Measurements from ENCODE around the gene C2orf76.

Gene C2orf76

DNA sequence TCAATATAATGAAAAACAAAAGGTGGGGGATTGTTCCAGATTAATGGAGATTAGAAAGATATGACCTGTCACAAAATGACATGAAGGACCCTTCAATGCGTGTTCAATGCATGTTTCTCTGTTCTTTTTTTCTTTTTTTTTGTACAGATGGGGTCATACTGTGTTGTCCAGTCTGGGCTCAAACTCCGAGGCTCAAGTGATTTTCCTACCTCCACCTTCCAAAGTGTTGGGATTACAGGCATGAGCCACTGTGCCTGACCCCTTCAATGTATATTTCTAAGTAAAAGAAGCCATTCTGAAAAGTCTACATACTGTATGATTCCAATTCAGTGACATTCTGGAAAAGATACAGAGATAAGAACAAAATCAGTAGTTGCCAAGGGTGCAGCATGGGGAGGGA is 32.8 kb downstream of the C2orf76 start:
- DNase-seq, result no peak

DNA sequence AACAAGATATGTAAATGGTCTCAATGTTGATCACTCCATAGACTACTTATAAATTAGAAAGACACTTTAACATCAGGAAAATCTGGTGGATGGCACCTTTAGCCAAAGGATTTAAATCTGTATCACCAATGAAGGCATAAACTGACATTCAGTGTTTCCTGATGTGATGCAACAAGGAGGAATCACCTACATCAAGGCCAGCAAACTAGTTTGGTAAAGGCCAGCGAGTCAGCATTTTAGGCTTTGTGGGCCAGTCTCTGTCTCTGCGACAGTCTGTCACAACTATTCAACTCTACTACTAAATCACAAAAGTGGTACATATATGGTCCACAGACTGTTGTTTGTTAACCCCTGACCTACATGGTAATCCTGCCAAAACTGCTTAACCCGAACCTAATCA is 33.3 kb downstream of the C2orf76 start:
- DNase-seq, result no peak

DNA sequence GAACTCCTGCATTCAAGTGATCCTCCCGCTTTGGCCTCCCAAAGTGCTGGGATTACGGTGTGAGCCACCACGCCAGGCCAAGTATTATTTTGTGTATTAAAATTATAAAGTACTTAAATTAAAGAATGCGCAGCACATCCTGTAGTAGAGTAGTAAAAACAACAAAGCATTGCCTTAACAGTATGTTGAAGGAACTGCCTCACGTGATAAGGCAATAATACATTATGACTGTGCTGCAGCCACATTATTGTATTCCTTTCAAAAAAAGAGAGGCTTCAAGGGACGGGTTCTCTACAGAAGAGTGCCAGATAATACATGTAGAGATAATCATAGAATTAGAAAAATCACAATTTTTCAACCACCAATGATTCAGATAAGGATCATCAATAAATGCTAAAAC is 33.7 kb downstream of the C2orf76 start:
- DNase-seq, result no peak

DNA sequence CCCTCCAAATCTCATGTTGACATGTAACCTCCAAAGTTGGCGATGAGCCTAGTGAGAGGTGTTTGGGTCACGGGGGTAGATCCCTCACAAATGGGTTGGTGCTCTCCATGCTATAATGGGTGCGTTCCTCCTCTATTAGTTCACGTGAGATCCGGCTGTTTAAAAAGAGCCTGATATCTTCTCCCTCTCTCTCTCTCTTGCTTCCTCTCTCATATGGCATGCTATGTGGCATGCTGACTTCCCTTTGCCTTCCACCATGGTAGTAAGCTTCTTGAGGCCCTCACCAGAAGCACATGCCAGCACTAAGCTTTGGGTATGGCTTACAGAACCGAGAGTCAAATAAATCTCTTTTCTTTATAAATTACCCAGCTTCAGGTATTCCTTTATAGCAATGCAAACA is 39.2 kb downstream of the C2orf76 start:
- DNase-seq, result no peak

DNA sequence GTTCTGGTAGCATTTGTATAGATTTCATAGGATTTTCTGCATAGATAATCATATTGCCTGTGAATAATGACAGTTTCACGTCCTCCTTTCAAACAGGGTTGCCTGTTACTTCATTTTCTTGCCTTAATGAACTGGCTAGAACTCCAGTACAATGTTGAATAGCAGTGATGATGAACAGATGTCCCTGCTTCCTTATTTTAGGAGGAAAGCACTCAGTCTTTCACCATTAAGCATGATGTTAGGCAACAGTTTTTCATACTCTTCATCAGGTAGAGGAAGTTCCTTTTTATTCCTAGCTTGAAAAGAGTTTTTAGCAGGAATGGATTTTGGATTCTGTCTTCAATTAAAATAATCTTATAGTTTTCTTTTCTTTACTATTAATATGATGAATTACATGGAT is 39.7 kb downstream of the C2orf76 start:
- DNase-seq, result no peak

DNA sequence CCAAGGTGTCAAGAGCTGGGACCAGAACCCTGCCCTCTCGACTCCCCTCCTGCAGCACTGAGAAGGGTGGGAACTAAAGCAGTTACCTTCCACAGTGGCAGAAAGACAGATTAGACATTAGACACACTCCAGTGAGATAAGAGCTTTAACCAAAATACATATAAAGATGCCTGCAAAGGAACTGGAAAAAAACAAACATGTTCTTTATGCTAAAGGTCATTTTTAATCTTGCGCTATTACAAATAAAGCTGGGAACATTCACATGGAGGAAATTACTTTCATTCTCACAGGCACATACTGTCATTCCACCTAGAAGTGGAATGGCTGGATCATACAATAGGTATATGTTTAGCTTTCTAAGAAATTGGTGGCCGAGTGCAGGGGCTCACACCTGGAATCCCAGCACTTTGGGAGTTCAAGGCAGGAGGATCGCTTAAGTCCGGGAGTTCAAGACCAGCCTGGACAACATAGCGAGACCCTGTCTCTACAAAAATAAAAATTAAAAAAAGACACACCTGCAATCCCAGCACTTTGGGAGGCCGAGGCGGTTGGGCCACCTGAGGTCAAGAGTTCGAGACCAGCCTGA is 41.9 kb downstream of the C2orf76 start:
- DNase-seq, result no peak

DNA sequence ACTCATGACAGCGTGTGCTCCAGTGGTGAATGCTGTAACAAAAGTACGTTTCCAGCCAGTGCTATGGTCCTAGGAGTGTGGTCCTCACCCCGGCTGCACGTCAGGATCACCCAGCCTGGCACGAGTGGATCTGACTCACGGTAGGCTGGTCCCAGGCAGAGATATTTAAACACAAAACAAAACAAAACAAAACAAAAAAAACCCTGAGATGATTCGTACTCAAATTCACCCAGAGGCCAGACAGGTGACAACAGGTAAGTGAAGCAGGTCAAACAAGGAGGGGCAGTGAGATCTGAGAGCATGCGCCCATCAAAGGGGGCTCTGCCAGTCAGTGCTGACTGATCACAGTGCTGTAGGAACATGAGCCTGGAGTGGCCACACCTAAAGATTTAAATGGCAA is 43.2 kb downstream of the C2orf76 start:
- DNase-seq, result no peak

DNA sequence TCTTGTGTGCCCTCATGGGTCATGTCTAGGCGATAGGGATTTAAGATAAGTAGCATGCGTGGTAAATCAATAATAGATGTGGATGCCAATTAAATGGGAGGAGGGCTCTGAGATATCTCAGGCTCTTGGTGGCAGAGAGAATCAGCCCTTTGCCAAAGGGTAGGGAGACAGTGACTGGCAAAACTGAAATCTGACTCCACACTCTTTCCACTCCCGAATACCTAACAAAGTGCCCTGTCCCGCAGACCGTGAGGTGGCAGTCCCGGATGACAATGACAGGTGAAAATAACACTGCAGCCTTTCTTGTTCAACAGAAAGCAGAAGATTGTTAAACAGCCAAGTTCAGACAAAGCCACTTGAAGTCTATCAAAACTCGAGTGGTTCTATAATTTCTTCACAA is 47.0 kb downstream of the C2orf76 start:
- no peak for DNase-seq

DNA sequence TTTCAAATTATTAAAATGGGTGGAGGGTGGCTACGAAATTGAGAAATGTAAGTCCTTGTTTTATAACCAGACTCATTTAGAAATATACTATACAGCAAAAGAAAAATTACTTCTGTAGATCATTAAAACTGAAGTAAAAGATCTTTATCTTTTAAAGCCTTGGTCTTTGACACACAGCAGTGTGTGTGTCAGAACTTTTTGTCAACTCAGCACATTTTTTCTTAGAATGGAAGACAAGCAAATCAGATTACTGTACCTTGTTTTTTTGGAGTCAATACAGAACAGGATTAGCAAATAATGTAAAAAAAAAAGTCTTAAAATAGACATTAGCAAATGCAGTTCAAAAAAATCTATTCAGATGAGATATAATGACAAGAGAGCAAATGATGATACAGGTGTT is 49.1 kb downstream of the C2orf76 start:
- DNase-seq, result no peak

DNA sequence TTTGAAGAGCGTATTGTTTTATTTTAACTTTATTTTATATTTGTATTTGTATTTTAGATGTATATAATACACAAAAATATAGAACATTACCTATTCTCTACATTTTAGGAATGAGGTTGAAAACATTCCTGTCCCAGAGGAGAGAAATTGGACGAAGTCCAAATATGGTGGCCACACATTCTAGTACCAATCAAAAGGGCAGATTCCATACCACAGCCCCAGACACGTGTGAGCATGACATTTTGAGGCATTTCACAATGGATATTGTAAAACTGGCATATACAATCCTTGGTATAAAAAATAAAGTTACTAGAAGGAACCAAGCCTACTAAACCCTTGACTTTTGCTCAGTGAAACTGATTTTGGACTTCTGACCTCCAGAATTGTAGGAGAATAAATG is 50.6 kb downstream of the C2orf76 start:
- no peak for DNase-seq

DNA sequence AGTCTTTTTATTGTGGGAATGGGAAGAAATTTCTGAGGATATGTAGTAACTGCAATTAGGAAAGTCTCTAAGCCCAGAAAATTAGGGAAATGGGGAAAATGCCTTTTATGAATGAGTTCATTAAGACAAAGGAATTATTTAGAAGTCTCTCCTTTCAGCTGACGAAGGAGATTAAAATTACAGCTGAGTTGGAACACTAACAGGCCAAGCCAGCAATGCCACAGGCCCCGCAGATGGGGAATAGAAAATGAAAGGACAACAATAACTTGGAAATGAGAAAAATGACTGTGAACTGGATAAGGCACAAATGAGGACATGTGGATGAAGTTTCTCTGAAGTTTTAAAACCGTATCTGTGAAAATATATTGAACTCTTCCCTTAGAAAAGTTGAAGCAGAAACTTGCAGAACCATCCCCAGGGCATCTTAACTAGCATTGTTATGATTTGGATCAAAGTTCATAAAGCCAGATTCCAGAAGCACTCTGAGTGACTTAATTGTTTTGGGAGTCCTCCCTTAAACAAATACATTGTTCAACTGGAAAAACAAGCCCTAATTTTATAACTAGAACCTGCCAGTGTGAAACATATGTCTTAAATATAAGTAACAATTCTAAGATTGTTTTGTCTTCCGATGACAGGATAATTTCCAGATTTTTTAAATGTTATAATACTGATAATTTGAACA is 51.3 kb downstream of the C2orf76 start:
- DNase-seq, result no peak

DNA sequence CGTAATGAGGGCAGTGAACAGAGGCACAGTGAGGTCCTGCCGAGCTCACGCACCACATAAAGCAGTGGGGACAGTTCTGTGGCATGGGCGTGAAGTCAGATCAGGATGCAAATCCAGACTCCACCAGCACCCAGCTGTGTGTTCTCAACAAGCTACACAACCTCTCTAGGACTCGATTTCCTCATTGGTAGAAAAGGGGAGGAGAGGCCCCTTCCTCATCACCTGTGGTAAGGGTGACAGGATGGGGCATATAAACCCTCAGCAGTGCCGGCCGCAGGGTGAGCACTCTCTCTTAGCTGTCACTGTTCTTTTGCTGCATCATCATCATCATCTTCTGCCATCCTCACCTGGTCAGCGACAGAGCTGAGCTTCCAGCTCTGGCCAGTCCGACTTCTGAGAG is 54.8 kb downstream of the C2orf76 start:
- no peak for DNase-seq

DNA sequence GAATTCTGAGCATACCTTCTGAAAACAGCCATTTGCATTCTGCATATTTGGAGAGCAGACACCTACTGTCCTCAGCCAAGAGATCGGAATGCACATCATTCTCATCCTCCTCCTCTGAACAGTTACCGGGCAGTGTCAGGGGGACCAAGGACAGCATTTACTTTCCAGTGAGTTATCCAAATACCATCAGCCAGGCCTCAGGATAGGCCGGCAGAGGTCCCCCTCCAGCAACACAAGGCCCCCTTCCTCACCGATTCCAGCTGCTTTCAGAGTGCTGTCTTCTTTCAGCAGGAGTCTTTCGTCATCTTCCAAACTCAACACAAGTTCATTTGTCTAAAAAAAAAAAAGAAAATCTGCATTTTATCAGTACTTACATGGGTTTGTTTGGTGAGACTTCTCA is 55.3 kb downstream of the C2orf76 start:
- no peak for DNase-seq

DNA sequence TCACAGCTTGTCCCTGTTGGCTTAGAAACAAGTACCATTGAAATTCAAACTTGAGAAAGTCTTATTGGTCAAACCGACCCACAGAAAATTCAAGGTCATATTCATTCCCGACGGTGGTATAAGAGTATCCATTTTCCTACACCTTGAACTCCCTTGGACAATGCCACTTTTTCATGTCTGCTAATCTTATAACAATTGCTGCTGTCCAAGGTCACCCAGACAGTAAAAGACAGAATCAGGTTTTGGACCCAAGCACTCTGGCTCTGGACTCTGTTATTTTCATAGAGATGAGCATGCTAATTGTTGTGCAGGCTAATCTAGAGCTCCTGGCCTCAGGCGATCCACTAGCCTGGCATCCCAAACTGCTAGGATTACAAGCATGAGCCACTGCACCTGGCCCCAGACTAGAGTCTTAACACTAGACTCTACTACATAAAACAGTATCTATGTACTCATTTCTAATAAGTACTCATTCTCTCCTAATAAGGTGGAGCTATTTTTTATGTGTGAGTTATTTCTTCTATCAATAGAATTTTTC is 57.8 kb downstream of the C2orf76 start:
- no peak for DNase-seq

DNA sequence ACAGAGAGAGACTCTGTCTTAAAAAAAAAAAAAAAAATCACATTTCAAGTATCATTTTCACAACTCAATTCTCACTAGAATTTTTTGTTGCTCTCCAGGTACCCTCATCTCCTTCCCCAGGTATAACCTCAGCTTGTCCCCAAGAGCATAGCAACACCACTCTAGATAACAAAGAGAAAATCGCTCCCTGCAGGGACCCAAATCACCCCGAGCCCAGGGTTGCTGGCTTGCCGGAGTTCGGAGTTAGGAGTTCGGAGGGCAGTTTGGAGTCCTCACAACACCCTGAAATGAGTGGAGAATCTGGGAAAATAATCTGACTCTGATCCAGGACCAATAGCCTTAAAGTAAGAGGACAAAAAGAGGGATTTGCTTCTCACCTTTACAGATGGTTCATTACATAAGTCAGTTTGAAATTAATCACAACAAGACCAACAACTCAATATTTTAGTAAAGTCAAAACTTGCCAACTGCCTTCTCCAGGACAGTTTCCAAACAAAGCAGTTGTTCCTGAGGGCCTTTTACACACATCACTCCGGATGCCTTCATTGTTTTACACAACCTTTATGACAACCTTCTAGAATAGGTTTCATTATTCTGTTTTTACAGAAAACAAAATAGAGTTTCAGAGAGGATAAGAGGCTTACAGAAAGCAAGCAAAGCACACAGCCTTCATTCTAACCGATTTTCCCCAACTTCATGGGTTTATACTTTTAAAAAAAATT is 59.1 kb downstream of the C2orf76 start:
- no peak for DNase-seq

DNA sequence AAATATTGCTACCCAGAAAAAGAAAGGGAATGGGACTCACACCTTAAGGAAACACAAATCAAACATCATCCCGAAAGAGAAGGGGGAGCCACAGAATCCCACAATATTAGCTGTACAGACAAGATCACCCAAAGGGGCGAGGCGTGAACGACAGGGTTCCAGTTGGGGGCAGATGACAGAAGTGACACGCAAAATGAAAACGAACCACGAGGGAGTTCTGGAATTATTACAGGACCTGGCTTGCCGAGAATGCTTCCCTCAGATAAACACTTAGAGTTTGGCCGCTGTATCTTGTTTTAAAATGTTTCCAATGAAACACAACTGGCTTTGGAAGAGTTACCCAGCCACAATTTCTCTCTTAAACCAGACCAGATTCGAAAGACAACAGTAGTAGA is 60.4 kb downstream of the C2orf76 start:
- no peak for DNase-seq

DNA sequence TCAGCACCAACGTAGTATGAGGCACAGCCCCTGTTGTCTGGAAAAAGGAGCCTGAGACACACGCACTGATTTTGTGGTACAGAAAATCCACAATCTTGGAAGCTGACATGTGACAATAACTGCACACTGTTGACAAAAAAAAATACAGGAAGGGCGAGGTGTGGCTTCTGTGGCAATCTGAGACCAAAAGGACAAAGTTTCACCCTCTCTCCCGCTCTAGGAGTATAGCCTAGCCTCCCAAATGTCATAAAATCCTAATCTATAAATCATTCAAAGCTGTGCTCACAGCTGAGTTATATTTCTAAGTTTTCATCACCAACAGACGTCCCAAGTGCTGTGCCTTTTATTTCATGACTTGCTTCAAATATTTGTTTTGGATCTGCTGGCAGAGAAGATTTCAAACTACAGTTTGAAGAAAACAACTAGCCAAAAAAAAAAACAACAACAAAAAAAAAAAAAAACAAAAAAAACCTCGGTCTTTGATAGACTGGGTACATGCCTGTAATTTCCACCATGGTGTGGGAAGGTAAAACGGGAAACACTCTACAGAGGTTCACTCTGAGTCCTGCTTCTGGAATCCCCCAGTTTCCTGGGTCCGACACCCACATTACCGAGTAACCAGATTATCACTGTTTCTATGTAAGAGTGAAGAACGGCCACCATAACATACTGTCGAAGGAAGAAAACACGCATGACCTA is 61.0 kb downstream of the C2orf76 start:
- no peak for DNase-seq

DNA sequence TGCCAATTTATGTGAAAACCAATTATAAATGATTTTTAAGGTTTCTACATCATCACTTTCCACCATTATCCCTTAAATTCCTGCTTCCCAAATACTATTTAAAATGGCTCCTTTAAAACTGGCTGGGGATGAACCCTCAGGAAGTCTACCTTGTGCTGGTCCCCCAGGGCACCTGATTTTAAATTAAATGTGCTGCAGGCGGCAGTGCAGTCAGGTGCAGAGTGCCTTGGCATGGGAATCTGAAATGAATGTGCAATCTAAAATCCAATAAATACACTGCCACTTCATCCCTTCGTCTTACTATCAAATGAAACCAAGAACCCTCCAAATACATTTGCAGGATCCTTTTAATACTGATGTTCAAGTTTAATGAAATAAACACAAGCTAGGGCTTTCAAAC is 61.8 kb downstream of the C2orf76 start:
- DNase-seq, result no peak

DNA sequence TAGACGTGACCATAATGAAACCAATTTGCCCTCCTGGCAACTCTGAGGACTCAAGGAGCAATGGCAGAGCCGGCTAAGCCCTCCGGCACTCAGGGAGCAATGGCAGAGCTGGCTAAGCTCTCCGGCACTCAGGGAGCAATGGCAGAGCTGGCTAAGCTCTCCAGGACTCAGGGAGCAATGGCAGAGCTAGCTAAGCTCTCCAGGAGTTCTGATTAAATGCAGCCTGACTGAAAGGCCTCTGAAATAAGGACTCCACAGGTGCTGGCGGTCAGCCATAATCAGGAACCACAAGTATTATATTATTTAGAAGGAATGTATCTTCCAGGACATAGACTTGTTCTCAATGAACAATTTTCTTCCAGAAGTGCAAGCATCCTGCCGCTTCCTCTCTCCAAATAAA is 65.2 kb downstream of the C2orf76 start:
- DNase-seq, result no peak

DNA sequence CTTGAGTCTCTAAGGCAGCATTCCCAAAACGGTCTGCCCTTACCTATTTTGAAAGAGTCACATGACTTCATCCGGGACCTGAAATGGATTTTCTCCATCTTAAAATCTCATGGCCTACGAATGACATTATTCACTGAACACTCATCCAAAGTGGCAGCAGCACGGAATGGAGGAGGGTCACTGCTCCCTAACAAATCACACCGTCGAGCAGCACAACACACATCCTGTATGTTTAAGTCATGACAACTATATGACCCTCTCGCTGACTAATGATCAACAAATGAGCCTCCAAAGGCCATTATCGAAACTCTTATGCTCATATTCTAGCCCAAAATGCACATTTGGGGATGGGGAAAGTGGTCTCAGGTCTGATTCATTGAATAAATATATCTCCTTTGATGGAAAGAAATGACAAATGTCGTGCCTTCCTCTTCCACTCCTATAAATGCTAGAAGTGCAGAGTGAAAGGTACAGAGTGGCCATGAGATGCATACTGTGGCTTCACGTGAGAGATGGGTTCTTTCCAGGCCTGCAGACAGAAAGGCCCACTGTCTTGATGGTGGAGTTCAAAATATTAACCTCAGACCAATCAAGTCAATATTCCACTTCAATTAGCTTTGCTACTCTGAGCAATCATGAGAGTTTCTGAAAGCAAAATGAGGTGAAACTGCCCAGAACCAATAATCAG is 70.8 kb downstream of the C2orf76 start:
- no peak for DNase-seq

DNA sequence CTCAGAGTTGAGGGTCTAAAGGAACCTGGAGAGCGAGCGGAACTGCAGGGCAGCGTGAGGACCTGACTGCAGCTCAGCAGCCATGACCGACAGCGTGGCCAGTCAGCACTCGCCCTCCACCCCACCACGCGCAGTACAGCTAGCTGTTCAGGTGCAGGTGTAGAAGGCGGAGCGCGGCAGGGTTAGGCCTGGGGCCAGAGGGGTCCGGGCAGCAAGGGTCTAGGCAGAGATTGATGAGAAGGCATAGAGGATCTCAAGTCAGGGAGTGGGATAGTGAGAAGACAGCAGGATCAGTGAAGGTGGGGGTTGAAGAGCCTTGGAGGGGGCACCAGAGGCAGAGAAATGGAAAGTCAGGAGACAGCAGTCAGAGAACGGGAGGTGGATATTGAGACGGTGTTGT is 72.0 kb downstream of the C2orf76 start:
- DNase-seq, result no peak

DNA sequence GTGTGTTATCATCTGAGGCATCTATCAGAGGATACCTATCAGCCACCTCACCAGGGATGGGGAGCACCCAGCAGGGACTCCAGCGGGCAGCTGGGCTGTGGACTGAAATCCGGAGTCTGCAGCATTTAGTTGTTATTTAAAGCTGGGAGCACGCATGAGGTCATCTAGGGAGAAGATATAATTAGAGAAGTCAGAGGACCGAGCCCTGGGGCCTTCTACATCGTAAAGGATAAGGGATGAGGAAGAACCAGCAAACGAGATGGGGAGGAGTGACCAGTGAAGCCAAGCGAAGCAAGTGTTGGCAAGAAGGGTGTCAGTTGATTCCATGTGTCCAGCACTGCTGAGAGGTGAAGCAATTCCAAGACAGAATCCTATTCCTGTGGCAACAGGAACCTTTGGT is 72.7 kb downstream of the C2orf76 start:
- DNase-seq, result no peak

DNA sequence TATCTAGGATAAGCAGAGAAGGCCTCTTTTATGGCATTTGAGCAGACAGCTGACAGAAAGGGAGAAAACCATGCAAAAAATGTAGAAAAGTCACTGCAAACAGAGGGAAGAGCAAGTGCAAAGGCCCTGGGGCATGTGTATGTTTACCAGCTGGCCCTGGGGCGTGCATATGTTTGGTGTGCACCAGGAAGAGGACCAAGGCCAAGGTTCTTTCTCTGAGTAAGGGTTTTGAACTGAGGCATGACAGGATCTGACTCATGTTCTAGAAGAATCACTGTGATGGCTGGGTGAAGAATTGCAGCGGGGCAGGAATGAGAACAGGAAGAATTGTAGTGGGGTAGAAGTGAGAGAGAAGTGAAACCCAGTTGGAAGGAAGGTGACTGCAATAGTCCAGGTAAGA is 73.4 kb downstream of the C2orf76 start:
- no peak for DNase-seq

Data from NCI-H510A (cell line).